Endodermal cell (in vitro differentiated cells): Measurements from ENCODE around the gene SPHKAP. TPM values are rescaled to one million over a fixed set of nuclear protein-coding genes. Genes with fewer than 3 reads are reported as not detected.
"Not testable (repeated sequence)": the region's sequence is repeated elsewhere in the genome, so short reads cannot be mapped to it uniquely, and the experiment has no call there.

Source experiments
- DNase-seq: peaks from one replicate; pipeline ENCODE4 v3.0.0-alpha.2; 2017
- H3K27ac ChIP-seq: 2 replicates; pipeline ENCODE4 v1.5.1; 2013; ENCODE audit warnings: mild to moderate bottlenecking, low read depth, low read length, moderate library complexity
- H3K27me3 ChIP-seq: 2 replicates; pipeline ENCODE4 v1.6.1; 2013; ENCODE audit warnings: mild to moderate bottlenecking, low read length, moderate library complexity; ENCODE audit not compliant: insufficient read depth, control insufficient read depth, poor library complexity, severe bottlenecking
- H3K36me3 ChIP-seq: 2 replicates; pipeline ENCODE4 v1.7.0; 2013; ENCODE audit warnings: mild to moderate bottlenecking, low read length, moderate library complexity; ENCODE audit not compliant: control insufficient read depth, insufficient read depth
- H3K4me1 ChIP-seq: one replicate; pipeline ENCODE4 v1.7.0; 2013; ENCODE audit warnings: low read length; ENCODE audit not compliant: control insufficient read depth, insufficient read depth
- H3K4me3 ChIP-seq: 2 replicates; pipeline ENCODE4 v1.5.1; 2013; ENCODE audit warnings: mild to moderate bottlenecking, low read length, moderate library complexity
- H3K9ac ChIP-seq: 2 replicates; pipeline ENCODE4 v1.6.1; 2013; ENCODE audit warnings: mild to moderate bottlenecking, low read length, moderate library complexity; ENCODE audit not compliant: poor library complexity, severe bottlenecking; ENCODE audit errors: extremely low read depth
- H3K9me3 ChIP-seq: 2 replicates; pipeline ENCODE4 v1.6.1; 2013; ENCODE audit warnings: mild to moderate bottlenecking, low read length, moderate library complexity; ENCODE audit not compliant: control insufficient read depth
- H3K27ac Mint-ChIP-seq: 2 replicates; pipeline ENCODE4 v1.8.0; 2020; ENCODE audit warnings: mixed read lengths
- H3K27me3 Mint-ChIP-seq: 2 replicates; pipeline ENCODE4 v1.8.0; 2021; ENCODE audit warnings: mild to moderate bottlenecking, mixed read lengths; ENCODE audit not compliant: insufficient read depth
- H3K36me3 Mint-ChIP-seq: 2 replicates; pipeline ENCODE4 v1.8.0; 2020; ENCODE audit warnings: low read depth, mixed read lengths
- H3K4me1 Mint-ChIP-seq: 2 replicates; pipeline ENCODE4 v1.8.0; 2020; ENCODE audit warnings: mixed read lengths
- H3K4me3 Mint-ChIP-seq: 2 replicates; pipeline ENCODE4 v1.8.0; 2020; ENCODE audit warnings: mild to moderate bottlenecking, moderate library complexity, mixed read lengths
- H3K9me3 Mint-ChIP-seq: 2 replicates; pipeline ENCODE4 v1.8.0; 2020; ENCODE audit warnings: mild to moderate bottlenecking, mixed read lengths
- WGBS, 2 experiments: methylation state at CpG; one replicate each; pipeline versions ENCODE4 v1.1.5 to v1.1.7; 2013; ENCODE audit warnings: missing lambda C conversion rate in 2 of 2, mixed read lengths in 1 of 2; ENCODE audit not compliant: insufficient coverage in 1 of 2, insufficient read length in 1 of 2; 5-methylcytosine and 5-hydroxymethylcytosine counted together
- total RNA-seq, 2 donors: library from RNA; stranded (reverse); fragmentation: NEBNext Ultra II Directional in 1 of 2; extraction: Animal tissue kit (Norgen Biotek cat#: 25700) in 1 of 2; gene quantifications; 2 replicates in 1 of 2; 3 replicates in 1 of 2; pipeline ENCODE4 v1.2.1, GENCODE V29; 2021
- TF ChIP-seq, protein P1 (sequence below): fragments of 200-600 bp; sonication (generic); conservative IDR thresholded peaks from 2 replicates; pipeline ENCODE4 v1.5.0; 2021; ENCODE audit warnings: antibody characterized with exemption, mild to moderate bottlenecking

SPHKAP gene
- total RNA-seq, 2 donors from 2014 or later = 0.18 TPM; not detected in 1

DNA sequence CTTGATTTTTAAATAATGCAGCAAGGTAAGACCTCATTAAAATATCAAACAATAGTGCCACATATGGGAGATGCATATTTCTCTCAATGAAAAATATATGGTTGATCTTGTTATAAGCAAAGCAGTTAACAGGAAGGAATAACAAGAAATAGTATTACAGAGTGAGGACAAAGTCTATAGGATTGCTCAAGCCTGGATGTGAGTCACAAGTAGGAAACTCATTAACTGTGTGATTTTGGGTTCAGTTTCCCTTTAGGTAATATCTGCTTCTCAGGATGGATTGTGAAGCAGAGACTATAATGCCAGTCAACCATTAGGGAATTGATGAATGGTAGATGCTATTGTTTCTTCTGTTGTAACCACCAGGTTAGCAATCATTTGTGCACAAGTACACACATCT lies 42.9 kb upstream of the SPHKAP start:
- Mint-ChIP-seq H3K9me3 (no peaks in the 10 kb centered on the region), H3K4me1 (no peaks in the 10 kb centered on the region), H3K4me3 (no peak overlapping the region), H3K36me3 (no peaks in the 10 kb centered on the region), H3K27me3 (no peaks in the 10 kb centered on the region), H3K27ac (no peak overlapping the region)
- Histone ChIP-seq H3K4me3 (no peak overlapping the region), H3K9me3 (no peaks in the 10 kb centered on the region), H3K27me3 (no peaks in the 10 kb centered on the region), H3K9ac (no peak overlapping the region), H3K27ac (no peak overlapping the region), H3K4me1 (no peaks in the 10 kb centered on the region), H3K36me3 (no peaks in the 10 kb centered on the region)
- TF ChIP-seq, protein P1, sequence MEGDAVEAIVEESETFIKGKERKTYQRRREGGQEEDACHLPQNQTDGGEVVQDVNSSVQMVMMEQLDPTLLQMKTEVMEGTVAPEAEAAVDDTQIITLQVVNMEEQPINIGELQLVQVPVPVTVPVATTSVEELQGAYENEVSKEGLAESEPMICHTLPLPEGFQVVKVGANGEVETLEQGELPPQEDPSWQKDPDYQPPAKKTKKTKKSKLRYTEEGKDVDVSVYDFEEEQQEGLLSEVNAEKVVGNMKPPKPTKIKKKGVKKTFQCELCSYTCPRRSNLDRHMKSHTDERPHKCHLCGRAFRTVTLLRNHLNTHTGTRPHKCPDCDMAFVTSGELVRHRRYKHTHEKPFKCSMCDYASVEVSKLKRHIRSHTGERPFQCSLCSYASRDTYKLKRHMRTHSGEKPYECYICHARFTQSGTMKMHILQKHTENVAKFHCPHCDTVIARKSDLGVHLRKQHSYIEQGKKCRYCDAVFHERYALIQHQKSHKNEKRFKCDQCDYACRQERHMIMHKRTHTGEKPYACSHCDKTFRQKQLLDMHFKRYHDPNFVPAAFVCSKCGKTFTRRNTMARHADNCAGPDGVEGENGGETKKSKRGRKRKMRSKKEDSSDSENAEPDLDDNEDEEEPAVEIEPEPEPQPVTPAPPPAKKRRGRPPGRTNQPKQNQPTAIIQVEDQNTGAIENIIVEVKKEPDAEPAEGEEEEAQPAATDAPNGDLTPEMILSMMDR = no peak
- no peak for DNase-seq

DNA sequence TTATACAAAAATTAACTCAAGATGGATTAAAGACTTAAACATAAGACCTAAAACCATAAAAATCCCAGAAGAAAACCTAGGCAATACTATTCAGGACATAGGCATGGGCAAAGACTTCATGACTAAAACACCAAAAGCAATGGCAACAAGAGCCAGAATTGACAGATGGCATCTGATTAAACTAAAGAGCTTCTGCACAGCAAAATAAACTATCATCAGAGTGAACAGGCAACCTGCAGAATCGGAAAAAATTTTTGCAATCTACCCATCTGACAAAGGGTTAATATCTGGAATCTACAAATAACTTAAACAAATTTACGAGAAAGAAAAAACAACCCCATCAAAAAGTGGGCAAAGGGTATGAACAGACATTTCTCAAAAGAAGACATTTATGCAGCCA lies 37.1 kb upstream of the SPHKAP start:
- not testable (repeated sequence) for H3K4me3 ChIP-seq, H3K4me3 Mint-ChIP-seq, H3K9me3 Mint-ChIP-seq, H3K27me3 Mint-ChIP-seq, H3K36me3 Mint-ChIP-seq, H3K9me3 ChIP-seq, H3K4me1 ChIP-seq, H3K9ac ChIP-seq, DNase-seq, H3K4me1 Mint-ChIP-seq, H3K27me3 ChIP-seq, H3K27ac ChIP-seq, H3K36me3 ChIP-seq, H3K27ac Mint-ChIP-seq
- WGBS, 2 experiments = 83 to 93% methylated on average over 2 of the region's 2 CpGs

DNA sequence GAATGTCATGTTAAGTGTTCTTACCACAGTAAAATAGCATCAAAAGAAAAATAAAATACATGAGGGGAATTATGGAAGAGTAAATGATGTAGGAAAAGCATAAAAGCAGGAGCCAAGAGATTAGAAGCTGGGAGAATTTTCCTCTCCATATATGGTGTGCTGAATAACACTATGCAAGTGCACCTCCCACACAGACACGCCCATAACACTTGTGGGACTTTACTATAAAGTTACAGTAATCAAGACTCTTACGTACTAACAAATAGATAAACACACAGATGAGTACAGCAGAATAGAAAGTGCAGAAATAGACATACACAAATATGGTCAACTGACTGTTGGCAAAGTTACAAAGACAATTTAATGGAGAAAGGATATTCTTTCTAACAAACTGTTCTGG lies 16.0 kb upstream of the SPHKAP start:
- DNase-seq = no peak
- no peaks in the 10 kb centered on the region for H3K36me3 ChIP-seq
- Mint-ChIP-seq H3K9me3 (peaks cover 7% of the 10 kb centered on the region), H3K27me3 (no peaks in the 10 kb centered on the region), H3K4me1 (no peaks in the 10 kb centered on the region), H3K27ac (no peak overlapping the region), H3K4me3 (no peak overlapping the region), H3K36me3 (no peaks in the 10 kb centered on the region)
- H3K9ac ChIP-seq = no peak overlapping the region
- no peaks in the 10 kb centered on the region for H3K4me1 ChIP-seq
- WGBS, 2 experiments = 91% methylated on average over 2 of the region's 2 CpGs; no CpG with 5 or more reads in 1 of the 2 experiments
- H3K9me3 ChIP-seq = no peaks in the 10 kb centered on the region
- H3K27me3 ChIP-seq = no peaks in the 10 kb centered on the region
- H3K4me3 ChIP-seq = no peak overlapping the region
- TF ChIP-seq, protein P1 = no peak
- H3K27ac ChIP-seq = no peak overlapping the region
